ENCODE results near the gene ADGRG6.

DNA sequence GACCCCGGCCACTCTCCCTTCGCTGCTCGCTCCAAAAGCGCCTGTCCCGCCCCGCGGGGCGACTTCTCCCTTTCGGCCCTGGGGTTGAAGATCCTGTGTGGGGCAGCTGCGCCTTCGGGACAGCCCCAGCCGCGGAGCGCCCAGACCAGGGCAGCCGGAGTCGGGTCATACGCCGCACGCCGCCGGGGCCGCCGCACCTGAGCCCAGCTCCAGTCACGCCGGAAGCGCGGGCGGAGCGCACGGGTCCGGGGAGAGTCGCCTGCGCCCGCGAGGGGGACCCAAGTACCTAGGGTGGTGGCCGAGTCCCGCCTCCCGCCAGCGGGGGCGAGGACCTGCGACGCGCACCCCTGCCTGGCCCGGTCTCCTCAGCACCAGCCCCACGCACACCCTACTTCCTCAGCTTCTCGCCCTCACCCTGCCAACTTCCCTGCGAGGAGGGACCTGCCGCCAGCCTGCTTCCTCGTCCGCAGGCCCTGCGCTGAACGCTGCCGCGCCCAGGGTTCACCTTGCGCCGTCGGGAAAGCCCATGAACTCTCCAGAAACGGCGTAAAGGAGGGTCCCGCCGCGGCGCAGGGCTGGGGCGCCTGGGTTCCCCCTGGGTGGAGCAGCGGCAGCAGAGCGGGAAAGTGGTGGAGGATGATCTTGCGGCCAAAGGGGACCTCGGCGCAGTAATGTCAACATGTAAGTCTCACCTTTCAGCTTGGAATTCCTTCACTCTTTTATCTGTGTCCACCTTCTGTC lies at the start of gene ADGRG6:
- TF ChIP-seq CTCF (tag by site-specific recombination; IDR thresholded peaks at IDR 0.05): peak; percentile 94
- no peak for TF ChIP-seq ZBTB7A (tag by site-specific recombination; IDR thresholded peaks at IDR 0.05; ENCODE audit: low read depth)
- TF ChIP-seq ZNF274 (IDR thresholded peaks at IDR 0.05; ENCODE audit: low read length): no peak
- TF ChIP-seq ZNF274 (tag by site-specific recombination; IDR thresholded peaks at IDR 0.05; ENCODE audit: borderline replicate concordance): no peak
- TF ChIP-seq ZFP37 (tag by site-specific recombination; IDR thresholded peaks at IDR 0.05): peak; percentile 75; the same call in 1 of the 2 replicates
- peak; percentile 73 for TF ChIP-seq ZBTB11 (tag by site-specific recombination; conservative IDR thresholded peaks at IDR 0.05; ENCODE audit: low read depth)
- no peak for TF ChIP-seq ZBTB21 (tag by site-specific recombination; IDR thresholded peaks at IDR 0.05)
